ENCODE measurements around the gene SLC44A1.

SLC44A1 gene

DNA sequence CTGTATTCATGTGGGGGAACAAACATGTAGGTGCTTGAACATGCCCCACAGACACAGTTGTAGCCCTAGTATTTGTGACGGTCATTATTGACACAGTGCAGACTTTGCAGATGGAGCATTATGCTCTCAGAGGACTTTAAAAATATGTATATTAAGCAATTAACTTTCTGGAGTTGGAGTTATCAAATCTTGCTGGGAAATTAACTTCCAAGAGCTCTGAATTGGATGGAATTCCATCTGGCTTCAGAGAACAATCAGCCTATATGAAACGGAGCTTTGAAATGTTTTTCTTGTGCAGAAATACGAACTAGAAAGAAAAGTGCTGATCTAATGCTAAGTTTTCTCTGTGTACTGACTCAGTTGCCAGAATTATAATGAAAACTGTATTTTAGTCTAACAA lies 152.4 kb downstream of the SLC44A1 start:
- no peak for DNase-seq

DNA sequence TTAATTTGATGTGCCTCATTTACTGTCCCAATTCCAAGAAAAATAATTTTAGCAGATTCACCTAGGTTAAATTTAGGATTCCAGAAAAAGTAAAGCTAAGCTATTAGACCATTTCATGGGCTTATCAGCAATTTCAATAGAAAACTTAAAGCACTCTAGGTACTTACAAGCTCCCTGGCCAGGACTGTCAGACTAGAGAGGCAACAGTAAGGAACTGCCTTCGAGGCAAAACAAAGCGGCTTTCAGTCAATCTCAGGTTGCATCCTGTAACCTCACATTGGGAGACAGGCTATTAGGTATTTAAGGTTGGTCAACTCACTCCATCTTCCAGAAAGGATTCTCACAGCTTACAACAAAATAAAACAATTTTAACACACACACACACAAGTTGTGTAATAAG lies 154.7 kb downstream of the SLC44A1 start:
- no peak for DNase-seq

DNA sequence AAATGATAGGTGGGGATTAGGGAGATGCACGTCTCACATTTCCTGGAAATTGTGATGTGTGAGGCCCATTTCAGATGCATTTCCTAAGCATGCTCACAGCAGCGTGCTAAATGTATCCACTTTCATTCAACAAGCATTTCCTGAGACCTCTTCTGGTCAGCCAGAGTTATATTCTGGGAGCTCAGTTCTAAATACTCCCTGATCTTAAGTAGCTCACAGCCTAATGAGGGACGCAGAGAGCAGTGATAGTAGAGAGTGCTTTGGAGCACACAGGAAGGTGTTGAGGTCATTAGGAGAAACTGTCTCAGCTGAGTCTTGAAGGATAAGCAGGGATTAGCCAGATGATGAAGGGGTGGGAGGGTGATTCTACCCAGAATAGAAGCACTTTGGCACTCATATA lies 157.2 kb downstream of the SLC44A1 start:
- DNase-seq: no peak

DNA sequence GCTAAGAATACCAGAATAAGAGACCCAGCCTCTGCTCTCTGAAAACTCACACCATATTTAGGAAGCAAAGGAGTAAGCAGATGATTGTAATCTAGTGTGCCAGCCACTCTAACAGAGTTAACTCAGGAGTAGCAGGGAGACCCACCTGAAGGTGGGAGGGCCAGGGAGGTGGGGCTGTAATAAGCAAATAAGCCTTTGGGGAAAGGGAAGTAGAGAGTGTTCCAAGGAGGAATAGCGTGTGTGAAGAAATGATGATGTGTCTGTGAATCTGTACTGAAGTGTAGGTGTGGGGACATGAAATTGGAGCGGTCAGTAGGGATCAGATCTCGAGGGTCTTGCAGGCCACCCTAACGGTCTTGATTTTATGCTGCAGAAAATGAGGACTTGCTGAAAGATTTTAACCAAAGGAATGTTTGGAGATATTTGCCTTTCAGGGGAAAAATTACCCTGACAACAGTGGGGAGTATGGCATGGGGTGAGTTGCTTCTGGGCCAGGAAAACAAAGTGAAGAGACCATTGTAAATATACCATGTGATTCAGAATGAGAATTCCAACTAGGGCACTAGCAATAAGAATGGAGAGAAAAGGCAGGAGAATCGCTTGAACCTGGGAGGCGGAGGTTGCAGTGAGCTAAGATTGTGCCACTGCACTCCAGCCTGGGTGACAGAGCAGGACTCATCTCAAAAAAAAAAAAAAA lies 159.2 kb downstream of the SLC44A1 start:
- DNase-seq: peak in 1 of 2 experiments; percentile 25

DNA sequence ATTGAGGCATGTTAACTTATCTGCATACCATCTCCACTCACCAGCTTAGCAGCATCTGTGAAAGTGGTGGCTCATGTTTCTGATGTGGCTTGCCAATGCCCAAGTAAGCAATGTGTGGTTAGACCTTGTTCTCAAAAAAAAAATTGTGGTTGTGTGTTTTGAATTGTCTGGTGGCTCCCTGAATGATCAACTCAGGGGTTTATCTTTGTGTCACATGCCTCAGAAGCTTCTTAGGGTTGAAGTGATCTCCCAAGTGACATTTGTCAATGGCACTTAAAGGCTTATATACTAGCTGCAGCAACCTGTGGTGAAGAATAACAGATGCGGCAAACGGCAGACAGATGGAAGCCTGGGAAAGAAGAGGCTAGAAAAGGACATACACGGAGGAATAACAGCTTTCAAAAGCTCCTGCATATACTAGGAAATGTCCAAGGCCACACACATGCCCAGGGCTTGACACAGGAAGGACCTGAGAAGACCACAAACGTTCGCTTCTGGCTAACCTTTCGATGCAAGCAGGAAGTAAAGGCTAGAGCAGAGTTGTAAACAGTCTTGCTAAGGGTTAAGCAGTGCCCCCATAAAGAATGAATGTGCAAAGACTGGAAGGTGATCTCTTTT lies 161.2 kb downstream of the SLC44A1 start:
- peak in 1 of 2 experiments; percentile 40 for DNase-seq

DNA sequence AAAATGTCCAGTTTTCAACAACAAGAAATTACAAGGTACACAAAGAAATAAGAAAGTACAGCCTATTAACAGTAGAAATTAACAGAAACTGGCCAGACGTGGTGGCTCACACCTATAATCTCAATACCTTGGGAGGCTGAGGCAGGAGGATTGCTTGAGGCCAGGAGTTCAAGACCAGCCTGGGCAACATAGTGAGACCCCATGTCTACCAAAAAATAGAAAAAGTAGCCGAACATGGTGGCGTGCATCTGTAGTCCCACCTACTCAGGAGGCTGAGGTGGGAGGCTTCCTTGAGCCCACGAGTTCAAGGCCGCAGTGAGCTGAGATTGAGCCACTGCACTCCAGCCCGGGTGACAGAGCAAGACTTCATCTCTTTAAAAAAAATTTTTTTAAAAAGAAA lies 161.9 kb downstream of the SLC44A1 start:
- DNase-seq: no peak

DNA sequence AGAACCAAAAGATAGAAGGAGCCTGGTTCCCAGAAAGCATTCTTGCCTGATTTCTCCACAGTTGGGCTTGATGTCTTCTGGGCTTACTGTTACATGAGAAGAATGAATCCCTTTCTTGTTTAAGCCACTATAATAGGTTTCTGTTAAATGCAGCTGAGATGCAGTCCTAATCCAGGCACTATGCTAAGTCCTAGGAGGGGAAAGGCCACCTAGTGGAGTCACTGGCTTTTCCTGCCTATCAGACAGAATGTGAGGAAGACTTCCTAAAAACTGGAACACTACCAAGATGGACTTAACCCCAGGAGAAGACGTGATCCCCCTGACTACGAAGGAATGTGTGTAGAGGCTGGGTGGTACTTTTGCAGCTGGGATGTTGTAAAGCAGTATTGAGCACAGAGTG lies 169.1 kb downstream of the SLC44A1 start:
- peak; percentile 26 to 60 for DNase-seq

DNA sequence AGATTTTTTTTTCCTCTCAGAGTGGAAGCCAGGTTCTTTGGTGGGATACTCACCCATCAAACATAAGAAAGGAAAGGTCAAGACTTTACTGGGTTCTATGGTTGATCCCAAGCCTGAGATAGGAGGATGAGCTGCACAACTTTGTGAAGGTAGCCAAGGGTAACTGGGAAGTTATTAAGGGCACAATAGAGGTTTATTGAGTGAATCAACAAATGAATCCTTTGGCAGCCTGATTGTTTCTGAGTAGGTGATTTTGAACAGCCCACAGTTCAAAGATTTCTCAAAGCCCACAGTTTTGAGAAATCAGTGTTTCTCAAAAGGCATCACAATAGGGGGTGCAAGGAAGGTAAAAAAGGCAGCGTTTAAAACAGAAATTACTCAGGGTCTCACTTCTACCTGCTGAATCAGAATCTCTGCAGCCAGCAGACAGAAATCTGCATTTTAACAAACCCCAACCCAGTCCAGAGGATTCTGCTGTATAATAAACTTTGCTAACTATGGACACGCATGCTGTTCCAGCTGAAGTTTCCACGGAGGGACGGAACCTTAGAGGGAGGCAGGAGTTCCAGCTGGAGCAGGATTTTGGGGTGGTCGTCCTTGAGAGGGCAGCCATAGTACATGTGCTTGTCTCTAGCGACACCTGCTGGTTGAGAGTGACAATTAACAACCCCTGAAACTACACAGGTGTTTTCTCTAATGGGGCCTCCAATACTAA lies 170.7 kb downstream of the SLC44A1 start:
- DNase-seq: peak in 1 of 2 experiments; percentile 61

DNA sequence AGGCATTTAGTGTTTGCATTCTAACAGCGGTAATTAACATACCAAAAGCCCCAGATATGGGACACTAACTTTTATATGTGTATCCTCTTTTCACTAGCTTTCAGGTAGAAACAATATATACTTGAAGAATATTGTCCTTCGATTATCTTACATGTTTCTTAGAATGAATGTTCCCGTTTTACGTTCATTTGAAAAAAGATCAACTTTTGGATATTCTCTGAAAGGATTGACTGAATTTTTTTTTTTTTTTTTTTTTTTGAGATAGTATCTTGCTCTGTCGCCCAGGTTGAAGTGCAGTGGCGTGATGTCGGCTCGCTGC lies 171.2 kb downstream of the SLC44A1 start:
- no peak for DNase-seq

DNA sequence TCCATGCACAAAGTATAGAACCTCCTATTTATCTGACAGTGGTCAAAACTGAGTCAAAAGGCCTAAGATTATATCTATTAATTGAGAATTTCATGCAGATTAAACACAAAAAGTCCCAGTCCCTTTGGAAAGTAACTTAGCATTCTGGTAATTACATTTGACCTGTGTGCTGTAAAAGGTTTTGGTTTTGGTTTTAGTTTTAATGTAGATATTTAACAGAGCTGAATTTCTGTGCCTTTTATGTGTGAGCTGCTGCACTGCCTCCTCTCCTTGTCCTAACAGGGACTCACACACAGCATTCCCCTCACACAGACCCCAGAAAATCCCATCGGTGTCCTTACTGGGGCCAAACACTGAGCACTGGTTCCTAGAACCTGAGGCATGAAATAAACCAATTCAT lies 172.4 kb downstream of the SLC44A1 start:
- DNase-seq: no peak

DNA sequence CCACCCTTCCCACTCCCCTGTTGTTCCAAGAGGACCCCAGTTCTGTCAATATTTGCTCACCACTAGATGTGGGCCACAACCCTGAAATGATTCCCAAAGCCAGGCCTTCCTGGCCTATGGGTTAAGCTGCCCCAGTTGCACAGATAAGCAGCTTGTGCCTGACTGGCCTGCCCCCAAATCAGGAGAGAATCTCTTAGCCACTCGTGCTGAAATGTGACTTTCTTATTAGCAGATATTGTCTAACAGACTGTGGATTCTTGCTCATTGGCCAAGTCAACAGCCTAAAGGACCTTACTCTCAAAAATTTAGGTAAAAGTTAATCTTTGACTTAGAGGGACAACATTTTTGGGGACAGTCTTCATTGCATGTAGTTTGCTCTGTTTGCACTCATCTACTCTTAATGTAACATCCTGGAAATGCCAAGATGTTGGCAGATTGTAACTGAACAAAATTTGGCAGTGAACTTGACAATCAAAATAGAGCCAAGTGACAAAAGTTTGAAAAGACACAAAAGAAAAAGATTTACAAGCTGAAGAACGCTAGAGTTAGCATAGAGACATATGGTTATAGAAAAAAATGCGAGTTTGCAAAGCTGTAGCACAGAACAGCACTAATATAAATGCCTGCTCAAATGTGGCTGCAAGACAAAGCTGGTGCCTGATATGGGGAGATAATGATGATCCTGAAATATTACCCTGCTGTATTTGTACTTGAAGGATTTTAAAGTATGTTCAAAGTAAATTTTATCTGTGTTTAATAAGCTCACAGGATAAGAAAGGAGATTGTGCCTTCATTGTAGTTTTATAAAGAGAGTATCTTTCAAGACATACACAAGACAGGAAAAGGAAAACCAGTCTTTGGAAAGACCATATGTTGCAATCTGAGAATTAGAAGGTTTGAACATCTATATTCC lies 174.4 kb downstream of the SLC44A1 start:
- DNase-seq: no peak

DNA sequence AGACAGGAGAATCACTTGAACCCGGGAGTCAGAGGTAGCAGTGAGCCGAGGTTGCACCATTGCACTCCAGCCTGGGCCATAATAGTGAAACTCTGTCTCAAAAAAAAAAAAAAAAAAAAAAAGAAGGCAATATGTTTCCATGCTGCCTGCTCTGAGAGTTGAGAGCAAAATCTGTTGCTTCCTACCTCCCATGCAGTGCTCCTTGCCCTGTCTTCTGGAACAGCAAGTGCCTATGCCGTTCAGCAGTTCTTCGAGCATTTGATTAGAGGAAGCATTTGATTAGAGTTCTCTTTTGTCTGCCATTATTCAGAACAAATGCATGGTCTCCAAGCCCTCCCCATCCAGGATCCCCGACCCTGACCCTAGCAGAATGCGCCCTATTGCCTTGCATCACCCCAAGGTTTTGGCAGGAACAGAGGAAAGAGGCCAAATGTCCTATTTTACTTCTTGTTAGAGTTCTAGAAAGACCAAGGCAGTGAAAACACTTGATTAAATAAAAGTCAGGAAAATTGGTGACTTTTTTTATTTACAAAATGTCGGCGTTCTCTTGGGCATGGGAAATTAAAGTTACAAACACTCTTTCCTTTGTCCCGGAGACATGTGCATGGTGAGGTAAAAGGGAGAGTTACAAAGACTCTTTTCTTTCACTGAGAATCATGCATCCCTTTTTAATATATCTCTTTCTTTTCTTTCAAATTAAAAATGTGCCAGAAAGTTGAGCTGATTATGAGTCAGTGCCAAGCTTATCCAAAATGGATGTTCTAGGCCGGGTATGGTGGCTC lies 175.6 kb downstream of the SLC44A1 start:
- no peak for DNase-seq

DNA sequence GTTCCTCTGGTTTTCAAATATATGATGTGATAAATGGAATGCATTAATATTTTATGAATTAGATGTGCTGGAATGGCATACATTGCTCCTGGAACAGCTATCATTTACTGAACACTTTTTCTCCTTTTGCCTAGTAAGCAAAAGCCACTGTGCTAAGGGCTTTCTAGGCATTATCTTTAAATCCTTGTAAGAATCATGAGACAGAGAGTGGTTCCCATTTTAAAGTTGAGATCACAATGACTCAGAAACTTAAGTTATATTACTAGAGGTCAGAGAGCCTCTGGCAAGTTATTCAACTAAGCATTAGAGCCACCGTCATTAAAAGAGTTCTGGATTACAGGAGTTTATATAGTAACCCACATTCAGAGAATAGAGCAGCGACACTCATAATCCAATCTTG lies 176.7 kb downstream of the SLC44A1 start:
- no peak for DNase-seq

DNA sequence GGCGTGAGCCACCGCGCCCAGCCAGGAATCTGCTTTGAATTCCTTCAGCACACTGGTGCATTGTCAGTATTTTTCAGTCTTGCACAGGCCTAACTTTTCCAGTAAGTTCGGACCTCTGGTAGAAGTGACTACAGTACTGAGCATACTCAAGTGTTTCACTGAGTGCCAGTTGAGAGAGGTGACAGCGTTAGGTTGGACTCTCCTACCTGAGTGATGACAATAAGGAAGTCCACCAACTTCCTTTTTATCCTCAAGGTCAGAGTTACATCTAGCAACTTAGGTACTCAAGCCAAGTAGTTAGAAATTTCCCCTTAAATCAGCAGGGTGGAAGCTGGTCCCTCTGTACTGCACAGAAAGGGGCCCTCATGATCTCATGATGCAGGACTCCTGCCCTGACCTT lies 177.4 kb downstream of the SLC44A1 start:
- DNase-seq: no peak

DNA sequence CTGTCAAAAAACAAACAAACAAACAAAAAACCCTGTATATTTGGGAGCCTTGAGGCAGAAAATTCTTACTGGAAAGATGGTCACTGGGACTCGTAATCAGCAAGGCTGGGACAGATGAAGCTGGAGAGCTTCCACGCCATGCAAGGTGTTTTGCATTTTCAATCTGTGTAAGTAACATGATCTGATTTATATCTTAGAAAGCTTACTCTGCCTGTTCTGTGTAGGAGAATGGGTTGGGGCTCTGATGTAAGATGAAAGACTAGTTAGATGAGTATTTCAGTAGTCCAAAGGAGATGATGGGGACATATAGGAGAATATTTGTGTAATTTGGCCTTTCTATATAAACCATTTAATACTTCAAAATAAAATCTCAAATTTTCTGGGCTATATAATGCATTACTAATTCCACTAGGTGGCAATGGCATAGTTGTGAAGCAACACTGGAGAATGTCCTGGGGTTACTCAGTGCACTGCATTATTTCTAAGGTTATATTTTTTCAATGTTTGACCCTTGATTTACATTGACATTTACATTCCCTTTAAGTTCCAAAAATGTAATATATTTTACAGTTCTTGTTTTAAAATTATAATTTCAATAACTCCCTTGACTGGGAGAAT lies 181.5 kb downstream of the SLC44A1 start:
- DNase-seq: peak in 1 of 2 experiments; percentile 42

DNA sequence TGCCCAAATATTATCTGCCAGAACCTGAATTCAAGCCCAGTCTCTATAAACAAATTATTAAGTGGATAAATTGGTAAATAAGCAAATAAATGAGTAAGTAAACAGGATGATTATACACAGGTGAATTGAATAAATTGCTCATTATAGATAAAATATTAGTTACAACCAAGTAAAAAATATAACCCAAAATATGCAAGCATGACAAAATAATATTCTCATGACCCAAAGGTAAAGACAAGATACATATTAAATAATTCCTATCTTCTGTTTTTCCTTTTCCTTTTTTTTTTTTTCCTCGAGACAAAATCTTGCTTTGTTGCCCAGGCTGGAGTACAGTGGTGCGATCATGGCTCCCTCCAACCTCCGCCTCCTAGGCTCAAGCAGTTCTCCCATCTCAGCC lies 182.2 kb downstream of the SLC44A1 start:
- no peak for DNase-seq

DNA sequence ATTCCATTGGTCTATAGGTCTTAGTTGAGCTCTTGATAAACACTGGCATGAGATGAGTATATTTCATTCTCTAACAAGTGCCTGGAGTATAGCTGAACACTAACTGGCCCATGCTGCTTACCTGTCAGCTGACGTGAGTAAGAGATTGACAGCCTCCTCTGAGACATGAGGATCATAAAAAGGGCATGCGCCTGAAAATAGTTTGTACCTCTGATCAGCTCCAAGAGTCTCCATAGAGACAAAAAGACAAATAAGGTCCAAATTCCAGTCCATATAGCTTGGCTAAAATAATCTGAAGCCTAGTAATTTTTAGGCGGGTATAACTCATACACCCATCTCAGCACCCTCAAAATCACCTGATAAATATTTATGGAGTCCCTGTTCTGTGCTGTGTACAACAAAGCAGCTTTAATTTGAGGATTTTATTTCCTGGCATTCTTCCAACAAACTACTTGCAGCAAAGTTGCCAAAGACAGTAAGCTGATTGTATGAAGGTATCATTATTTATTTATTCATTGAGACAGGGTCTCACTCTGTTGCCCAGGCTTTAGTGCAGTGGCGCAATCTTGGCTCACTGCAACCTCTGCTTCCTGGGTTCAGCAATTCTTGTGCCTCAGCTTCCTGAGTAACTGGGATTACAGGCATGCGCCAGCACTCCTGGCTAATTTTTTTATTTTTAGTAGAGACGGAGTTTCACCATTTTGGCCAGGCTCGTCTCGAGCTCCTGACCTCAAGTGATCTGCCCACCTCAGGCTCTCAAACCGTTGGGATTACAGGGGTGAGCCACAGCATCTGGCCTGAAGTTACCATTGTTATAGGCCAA lies 187.2 kb downstream of the SLC44A1 start:
- DNase-seq: no peak

DNA sequence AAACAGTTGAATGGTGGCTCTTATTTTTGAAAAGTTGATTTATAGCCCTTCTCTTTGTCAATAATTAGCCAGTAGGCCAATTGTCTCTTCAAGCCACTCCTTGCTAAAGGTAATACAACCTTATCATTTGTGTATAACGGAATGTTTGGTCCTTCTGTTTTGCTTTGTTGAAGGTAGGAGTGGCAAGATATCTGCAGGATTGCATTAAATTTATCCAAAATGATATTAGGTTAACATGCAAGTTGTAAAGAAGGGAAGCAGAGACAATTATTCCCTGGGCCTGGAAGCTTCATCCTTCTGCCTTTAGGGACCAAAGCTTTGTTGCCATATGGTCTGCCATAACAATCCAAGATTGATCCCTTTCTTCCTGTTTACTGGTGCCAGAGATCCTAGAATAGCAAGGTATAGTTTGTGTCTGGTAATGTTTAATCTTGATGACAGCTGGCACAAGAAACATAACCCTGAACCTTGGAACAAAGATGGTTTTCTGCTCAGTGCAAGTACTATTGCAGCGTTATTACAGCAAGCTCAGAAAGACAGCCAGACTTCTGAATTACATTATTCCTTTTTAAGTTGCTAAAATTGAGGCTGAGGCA lies 187.9 kb downstream of the SLC44A1 start:
- DNase-seq: no peak

DNA sequence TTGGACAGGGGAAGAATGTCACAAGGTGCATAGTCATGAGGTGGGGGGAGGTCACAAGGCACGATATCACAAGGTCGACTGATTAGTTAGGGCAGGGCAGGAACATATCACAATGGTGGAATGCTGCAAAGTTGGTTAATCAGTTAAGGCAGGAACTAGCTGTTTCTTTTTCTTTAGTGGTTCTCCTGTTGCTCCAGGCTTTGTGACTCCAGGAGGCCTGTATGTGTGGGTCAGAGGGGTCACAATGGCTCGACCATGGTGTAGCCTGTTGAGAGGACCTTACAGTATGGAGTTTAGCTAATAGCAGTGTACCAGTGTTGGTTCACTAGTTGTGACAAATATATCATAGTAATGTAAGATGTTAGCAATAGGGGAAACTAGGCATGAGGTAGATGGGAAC lies 191.0 kb downstream of the SLC44A1 start:
- no peak for DNase-seq

DNA sequence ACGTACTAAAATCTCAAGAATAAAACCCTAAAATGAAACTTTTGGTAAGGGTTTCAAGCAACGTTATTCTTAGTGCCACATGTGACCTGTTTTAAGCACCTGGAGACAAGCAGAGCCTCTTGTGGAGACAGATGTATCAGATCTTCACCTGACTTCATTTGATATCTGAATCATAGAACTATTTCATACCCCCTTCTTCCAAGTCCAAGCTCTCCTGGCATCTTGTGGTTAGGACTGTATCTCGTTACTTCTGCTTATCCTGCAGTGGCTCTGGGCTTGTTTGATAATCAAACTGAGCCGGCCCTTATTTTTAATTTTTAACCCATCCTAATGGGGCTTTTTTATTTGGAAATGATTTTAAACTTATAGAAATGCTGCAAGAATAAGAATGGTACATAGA lies 192.3 kb downstream of the SLC44A1 start:
- no peak for DNase-seq

DNA sequence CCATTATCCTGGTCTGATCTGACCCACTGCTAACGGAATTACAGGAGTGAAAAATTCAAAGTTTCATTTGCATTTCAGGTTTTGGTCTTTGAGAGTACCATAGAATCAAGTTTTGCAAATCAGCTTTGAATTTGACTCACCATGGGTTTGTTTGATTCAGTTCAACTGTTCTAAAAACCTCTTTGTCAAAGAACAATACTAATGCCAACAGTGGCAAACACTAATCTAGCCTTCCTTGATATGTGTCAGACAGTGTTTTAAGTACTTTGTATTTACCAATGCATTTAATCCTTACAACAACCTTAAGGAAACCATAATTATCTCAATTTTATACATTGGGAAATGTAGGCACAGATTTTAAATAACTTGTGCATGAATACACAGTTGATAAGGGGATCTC lies 193.3 kb downstream of the SLC44A1 start:
- DNase-seq: no peak

All from NCI-H526 (cell line).